Raji (cell line): ENCODE results near the gene SETD2.

ENCODE experiments used
- POLR2A ChIP-seq: IDR thresholded peaks from 2 replicates; pipeline ENCODE4 v1.6.1; 2011; ENCODE audit warnings: low read depth, low read length, control low read depth; ENCODE audit not compliant: insufficient read depth

The SETD2 gene

GRCh38 chr3:47008234-47008796, 155.6 kb downstream of the SETD2 start:
- no peak for TF ChIP-seq POLR2A

DNA sequence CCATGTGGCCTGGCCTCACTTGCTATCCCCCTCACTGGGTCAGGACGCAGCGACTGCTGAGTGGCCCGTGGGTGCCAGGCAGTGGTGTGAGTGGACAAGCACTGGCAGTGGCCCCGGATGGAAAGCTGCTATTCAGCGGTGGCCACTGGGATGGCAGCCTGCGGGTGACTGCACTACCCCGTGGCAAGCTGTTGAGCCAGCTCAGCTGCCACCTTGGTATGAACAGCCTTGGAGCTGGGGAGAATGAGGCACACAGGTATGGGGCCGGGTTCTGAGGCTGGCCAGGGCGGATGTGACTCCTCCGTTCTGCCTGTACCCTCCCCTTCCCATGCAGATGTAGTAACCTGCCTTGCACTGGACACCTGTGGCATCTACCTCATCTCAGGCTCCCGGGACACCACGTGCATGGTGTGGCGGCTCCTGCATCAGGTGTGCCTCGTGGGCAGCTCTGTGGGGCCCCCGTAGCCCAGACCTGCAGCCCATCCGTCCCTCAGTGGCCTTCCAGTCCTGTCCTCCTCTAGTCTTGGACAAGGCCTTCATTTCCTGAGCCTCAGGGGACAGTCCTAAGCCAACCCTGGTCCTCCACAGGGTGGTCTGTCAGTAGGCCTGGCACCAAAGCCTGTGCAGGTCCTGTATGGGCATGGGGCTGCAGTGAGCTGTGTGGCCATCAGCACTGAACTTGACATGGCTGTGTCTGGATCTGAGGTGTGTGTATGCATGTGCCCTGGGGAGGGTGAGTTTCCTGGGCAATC, 156.3 kb downstream of the SETD2 start:
- TF ChIP-seq POLR2A = no peak

DNA sequence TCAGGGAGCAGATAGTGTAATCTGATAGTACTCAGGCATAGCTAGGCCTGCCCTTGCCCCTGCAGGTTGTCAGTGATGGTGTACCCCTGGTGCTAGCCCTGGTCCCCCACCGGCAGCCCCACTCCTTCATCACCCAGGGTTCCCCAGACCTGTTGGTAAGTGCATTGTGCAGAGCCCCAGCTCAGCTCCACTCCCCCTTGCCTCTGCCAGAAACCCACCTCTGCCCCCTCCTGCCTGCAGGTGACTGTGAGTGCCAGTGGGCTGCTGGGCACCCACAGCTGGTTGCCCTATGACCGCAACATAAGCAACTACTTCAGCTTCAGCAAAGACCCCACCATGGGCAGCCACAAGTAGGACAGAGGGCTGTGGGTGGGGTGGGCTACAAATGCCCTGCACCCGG, 156.9 kb downstream of the SETD2 start:
- no peak for TF ChIP-seq POLR2A

GRCh38 chr3:47006145-47006651, 157.7 kb downstream of the SETD2 start:
- no peak for TF ChIP-seq POLR2A

DNA sequence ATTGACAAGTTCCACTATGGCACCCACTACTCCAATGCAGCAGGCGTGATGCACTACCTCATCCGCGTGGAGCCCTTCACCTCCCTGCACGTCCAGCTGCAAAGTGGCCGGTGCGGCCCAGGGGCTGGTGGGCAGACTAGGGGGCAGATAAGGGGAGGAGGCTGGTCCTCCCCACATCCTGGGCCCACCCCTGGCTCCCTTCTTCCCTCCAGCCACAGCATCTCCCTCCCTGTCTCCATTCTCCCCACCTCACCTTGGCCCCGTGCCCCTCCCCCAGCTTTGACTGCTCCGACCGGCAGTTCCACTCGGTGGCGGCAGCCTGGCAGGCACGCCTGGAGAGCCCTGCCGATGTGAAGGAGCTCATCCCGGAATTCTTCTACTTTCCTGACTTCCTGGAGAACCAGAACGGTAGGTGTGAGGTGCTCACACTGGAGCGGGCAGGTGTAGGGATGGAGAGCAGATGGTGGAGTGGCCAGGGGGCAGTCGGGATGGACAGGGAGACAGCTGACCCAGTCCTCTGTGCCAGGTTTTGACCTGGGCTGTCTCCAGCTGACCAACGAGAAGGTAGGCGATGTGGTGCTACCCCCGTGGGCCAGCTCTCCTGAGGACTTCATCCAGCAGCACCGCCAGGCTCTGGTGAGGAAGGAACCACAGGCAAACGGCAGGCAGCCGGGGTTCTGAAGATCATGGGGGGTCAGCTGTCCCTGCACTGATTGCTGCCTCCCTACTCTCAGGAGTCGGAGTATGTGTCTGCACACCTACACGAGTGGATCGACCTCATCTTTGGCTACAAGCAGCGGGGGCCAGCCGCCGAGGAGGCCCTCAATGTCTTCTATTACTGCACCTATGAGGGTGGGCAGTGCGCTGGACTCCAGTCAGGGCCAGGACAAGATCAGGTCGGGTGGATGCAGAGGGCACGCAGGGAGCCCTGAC, 158.4 kb downstream of the SETD2 start:
- no peak for TF ChIP-seq POLR2A

DNA sequence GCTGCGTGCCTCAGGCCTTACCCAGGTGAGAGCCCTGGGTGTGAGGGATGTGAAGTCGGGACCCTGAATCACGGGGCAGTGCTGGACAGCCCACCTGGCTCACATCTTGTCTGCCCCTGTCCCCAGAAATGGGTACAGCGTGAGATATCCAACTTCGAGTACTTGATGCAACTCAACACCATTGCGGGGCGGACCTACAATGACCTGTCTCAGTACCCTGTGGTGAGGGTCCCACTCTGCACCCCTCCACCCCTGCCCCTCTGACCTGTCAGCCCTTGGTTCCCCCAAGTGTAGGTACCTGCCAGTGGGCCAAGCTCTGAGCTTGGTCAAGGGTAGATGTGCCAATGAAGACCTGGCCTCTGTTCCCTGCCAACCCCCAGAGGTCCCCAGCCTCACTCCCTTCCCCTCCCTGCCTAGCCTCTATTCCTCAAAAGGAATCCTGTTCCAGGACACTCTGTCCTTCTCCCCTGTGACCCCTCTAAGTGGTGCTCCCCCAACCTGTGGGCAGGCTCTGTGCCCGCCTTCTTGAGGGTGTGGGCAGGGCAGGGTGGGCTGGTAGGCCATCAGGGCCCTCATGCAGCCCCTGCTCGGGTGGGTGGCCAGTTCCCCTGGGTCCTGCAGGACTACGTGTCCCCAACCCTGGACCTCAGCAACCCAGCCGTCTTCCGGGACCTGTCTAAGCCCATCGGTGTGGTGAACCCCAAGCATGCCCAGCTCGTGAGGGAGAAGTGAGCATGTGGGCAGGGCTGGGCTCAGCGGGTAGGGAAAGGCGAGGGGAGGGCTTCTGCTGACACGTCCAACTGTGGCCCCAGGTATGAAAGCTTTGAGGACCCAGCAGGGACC, 159.3 kb downstream of the SETD2 start:
- no peak for TF ChIP-seq POLR2A

GRCh38 chr3:47003461-47004368, 160.2 kb downstream of the SETD2 start:
- TF ChIP-seq POLR2A = no peak

DNA sequence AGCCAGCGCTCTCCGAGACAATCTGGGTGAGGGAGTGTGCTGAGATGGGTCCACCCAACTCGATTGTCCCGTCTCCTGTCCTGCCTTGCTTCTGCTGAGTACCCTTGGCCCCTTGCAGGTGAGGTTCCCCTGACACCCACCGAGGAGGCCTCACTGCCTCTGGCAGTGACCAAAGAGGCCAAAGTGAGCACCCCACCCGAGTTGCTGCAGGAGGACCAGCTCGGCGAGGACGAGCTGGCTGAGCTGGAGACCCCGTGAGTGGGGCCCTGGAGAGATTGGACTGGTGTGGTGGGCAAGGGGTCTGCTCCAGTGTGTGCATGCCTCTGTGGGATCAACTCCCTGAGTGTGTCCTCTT, 160.9 kb downstream of the SETD2 start:
- TF ChIP-seq POLR2A = no peak

- no peak for TF ChIP-seq POLR2A
These were observed 161.5 kb downstream of the SETD2 start for GRCh38 chr3:47002171-47003055.

GRCh38 chr3:47001731-47002170, 162.2 kb downstream of the SETD2 start:
- TF ChIP-seq POLR2A = no peak

GRCh38 chr3:47000922-47001730, 162.8 kb downstream of the SETD2 start:
- no peak for TF ChIP-seq POLR2A
